Measurements from ENCODE around the gene GPBP1L1.
"Not testable (repeated sequence)": the region's sequence is repeated elsewhere in the genome, so short reads cannot be mapped to it uniquely, and the experiment has no call there.

GPBP1L1 gene

DNA sequence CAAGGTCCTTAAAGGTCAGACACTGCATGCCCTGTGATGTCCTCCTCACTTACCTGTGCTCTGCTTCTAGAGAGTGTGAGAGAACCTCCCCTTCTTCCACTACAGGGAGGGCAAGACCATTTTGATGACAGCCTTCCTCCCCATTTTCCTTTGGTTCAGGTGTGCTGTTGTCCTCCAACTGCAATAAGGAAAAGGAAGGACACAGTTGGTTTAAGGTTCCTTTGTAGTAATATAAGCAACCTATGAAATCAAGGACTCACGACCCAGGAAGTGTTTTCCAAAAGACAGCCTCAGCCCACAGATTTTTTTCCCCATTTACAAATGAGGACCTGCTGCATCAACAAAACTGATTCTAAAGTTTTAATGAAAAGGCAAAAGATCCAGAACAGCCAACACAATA is 55.9 kb downstream of the GPBP1L1 start:
- no peak for DNase-seq

DNA sequence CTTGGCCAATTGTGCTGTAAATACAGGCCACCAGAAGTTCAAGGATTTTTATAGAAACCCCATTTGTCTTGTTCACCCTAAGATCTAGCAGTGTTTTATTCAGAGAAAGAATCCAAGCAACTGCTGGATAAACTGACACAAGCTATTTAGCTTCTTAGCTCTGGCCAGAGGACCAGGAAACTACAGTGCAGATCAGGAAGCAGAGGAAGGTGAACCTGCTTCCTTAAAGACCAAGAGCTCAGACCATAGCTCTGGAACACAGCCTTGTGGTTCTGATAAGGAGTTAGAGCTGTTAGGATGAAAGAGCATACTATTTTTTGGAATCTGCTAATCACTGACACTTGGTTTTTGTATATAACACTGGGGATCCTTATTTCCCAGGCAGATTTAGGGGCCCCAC is 57.3 kb downstream of the GPBP1L1 start:
- DNase-seq, result no peak

DNA sequence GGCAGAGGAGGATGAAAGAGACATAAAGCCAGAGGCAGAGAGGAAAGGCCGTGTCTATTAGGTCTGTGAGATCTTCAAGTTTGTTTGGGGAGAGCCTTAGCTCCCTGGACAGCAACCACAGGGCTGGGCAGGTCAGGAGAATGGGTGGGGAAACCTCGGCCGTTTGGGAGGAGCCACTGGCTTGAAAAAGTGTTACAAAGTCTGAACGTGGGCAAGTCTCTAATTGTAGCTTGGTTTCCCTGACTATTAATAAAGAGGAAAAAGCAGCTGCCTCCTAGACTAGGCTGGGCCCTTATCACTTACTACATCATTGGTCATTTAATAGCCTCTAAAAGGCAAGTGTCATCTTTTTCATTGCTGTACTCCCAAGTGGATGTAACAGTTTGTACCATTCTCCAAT is 62.4 kb downstream of the GPBP1L1 start, which contains the start of gene CCDC17:
Gene CCDC17, minus strand, starts transcription at position 83 of the 400 bp plus-strand sequence. CDS start 145 bp downstream, outside the sequence.
- DNase-seq, result no peak

DNA sequence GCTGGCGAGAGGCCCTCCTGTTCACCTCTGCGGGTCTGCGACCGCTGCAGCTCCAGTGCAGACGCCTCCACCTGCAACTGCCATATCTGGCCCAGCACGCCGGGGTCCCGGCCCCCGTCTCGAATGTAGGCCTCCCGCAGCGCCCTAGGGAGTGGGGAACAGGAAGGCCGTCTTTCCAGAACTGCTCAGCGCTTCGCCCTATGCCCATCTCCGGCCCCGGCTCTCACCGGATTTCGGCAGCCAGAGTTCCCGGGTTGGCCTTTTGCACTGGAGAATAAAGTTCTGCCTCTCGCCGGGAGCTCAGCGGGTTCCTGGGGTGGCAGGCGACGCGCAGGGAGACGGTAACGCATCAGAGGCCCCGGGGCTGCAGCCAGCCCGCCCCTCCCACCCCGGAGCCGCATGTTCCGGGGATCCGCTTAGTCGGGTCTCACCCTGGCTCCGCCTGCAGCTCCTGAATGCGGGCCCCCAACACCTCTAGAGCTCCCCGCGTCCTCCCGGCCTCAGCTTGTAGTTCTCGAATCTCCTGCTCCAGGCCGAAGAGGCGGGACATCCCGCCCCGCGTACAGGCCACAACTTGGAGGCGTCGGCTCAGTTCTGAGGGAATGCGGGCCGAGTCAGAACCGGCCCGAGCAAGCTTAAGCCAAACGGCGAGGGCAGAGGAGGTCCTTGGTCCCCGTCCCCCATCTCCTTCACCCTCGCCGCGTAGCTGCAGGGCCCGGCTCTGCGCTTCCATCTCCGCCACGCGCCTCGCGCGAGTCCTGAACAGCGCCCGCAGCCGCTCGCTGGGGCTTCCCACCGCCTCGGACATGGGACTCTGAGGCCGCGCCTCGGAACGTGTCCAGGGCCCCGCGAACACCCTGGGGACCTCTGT is 63.6 kb downstream of the GPBP1L1 start:
- DNase-seq, result no peak

DNA sequence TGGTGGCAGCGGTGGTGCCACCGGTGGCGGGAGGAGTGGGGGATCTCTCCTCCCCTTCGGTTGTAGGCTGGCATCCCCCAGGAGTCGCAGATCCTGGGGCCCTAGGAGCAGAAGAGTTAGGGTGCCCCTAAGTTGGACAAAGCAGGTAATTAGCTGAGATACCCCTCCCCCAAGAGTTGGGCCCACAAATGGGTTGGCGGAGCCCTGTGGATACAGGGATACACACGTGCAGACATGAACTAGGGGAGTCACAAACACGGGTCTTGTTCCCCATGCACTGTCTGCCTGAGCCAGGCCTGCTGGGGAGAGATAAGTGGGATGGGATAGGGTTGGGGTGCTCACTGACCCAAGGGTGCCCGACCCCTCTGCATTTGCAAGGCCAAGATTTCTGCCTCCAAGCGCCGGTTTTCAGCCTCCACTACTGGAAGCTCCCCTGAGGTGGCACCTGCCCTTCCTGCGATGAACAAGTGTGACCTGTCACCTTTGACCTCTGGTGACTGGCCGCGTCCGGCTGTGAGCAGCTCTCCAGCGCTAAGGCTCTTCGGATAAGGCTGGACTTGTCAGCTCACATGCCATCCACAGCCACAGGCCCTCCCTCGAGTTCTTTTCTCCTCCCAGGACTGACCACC is 64.3 kb downstream of the GPBP1L1 start:
- DNase-seq, result no peak

DNA sequence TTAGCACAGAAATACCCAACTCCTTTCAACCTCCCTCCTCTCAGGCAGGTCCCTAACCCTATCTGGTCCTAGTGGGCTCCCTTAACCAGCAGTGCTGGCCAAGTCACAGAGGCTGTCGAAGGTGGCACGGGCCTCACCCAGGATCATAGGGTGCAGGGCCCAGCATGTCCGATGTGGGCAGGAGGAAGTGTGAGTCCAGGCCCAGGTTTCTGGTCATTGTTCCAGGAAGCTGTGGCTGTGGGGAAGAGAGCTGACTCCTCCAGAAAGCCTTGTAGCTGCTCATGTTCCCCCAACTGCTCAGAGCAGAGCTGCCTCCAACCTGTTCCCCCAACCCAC is 64.9 kb downstream of the GPBP1L1 start:
- no peak for DNase-seq

DNA sequence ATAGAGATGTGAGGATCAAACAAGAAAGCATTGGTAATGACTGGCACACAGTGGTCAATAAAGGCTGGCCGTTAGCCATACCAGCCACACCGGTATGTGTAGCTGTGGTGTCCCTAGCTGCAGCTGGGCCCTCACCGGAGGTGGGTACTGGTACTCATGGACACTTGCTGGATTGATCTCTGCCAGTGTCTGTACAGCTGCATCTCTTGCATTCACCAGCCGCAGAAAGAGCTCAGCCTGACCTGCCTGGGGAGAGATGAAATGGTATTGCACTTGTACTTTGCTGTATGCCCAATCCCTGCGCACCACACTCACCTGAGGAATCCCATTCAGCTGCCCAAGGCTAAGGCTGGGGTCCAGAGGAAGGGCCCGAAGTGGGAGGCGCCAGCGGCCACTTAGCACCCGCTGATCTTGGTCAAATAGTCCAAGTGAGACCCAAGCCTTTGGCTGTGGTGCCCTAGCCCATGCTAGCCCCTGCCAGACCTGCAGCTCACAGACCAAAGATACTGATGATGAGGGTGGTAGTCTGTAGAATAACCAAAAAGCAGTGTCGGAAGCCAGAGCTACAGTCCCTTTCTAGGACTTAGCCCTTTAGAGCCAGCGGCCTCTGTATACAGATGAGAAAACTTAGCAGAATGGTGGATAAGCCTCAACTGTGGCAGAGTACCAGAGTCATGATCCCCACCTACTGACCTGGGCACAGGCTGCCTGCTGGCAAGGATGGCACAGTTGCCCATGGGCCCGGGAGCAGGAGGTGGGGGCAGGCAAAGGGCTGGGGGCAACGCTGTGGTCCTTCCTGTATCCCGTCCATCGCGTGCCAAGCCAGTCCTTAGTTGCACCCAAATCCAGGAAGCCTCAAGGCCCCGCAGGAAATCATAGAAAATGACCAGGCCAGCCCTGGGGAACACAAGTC is 65.5 kb downstream of the GPBP1L1 start:
- no peak for DNase-seq

DNA sequence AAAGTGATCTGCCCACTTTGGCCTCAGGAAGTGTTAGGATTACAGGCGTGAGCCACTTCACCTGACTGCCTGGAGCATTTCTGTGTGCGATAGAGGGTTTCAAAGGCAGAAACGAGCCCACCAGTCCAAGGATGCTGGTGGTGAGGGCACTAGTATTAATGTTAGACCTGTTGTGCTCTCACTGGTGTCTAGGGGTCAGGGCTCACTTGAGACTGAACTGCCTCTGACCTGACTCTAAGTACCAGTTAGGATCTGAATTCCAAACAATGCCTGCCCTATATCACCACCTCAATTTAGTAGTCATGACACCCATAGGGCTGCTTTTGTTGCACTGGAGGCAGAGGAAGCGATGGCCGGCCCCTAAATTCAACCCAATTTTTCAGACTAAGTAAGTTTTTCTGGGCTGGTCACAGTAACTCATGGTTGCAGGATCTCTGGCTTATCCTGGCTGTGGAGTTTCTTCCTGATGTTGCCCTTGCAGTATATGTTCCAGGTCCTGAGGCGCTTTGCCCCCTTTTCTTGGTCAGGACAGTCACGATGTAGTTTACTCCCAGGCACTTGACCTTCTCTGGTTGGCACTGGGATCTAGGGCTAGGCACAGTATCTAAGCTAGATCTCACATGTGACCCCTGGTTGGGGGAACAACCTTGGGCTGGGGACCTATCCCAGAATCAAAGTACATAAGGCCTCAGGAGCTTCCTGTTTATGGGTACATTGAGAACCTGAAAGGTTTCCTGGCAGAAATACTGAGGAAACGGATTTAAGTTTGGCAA is 67.0 kb downstream of the GPBP1L1 start:
- no peak for DNase-seq

DNA sequence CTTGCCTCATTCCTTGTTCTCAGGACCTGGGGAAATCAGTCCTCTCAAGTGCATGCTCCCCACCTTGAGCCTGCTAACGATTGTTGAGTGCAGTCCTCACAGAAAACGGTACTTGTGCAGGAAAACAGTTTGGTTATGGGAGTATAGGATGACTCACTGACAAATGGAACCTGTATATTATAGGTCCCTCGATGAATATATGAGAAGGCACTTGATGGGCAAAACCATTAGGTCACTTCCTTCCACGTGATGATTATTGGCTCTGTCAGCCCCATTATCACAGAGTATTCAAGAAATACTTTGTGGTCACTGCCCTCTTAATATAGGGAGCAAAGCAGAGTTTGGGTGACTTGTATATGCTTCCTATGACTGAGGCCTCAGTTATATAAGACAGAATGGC is 68.7 kb downstream of the GPBP1L1 start:
- DNase-seq, result no peak

DNA sequence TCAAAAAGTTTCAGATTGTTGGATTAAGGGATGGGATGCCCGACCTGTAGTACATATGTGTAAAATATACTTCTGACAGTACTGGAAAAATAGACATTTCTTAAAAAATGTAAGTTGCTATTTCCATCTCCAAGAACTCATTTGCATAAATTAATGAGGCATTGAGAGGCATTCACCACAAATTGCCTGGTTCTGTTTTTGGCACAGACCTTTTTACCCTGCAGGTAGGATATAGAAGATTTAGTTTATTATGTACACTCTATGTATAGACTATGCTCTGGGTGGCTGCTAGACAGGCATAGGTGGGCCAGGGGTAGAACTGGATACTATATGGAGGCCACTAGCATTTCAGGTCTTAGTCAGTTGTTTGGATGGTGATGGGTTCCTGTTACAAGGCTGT is 70.4 kb downstream of the GPBP1L1 start:
- no peak for DNase-seq

DNA sequence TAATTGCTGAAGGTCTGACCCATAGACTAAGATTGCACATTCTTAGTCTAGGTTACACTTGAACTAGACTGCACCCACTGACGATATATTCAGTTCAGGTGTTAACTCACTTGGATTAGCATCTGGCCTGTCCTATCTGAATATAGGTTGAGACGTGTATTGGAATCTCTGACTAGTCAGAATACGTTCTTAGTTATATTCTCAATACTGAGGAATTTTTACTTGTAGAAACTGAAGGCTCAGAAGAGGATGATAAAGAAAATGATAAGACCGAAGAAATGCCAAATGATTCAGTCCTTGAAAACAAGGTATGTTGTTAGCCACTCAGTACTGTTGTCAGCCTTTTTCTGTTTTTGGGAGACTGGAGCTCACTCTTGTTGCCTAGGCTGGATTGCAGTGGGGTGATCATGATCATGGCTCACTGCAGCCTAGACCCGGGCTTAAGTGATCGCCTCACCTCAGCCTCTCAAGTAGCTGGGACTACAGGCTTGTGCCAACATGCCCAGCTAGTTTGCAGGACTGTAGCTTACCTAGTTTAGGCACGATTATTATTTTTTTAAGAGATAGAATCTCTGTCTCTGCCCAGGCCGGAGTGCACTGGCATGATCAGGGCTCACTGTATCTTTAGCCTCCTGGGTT is 73.3 kb downstream of the GPBP1L1 start:
- DNase-seq, result no peak

DNA sequence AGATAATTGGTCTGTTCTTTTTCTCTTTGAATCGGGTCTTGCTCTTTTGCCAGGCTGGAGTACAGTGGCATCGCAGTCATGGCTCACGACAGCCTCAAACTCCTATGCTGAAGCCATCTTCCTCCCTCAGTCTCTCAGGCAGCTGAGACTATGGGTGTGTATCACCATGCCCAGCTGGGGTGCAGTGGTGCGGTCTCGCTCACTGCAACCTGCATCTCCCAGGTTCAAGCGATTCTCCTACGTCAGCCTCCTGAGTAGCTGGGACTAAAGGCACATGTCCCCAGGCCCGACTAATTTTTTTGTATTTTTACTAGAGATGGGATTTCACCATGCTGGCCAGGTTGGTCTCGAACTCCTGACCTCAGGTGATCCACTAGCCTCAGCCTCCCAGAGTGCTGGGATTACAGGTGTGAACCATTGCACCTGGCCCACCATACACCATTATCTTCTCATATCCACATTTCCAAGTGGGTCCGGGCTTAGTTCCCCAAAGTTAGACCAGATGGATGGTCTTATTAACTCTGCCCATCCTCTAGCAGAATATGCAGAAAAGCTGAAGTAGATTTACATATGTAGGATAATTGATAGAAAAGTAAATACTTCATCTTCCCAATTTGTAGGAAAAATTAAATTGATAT is 75.6 kb downstream of the GPBP1L1 start:
- no peak for DNase-seq

DNA sequence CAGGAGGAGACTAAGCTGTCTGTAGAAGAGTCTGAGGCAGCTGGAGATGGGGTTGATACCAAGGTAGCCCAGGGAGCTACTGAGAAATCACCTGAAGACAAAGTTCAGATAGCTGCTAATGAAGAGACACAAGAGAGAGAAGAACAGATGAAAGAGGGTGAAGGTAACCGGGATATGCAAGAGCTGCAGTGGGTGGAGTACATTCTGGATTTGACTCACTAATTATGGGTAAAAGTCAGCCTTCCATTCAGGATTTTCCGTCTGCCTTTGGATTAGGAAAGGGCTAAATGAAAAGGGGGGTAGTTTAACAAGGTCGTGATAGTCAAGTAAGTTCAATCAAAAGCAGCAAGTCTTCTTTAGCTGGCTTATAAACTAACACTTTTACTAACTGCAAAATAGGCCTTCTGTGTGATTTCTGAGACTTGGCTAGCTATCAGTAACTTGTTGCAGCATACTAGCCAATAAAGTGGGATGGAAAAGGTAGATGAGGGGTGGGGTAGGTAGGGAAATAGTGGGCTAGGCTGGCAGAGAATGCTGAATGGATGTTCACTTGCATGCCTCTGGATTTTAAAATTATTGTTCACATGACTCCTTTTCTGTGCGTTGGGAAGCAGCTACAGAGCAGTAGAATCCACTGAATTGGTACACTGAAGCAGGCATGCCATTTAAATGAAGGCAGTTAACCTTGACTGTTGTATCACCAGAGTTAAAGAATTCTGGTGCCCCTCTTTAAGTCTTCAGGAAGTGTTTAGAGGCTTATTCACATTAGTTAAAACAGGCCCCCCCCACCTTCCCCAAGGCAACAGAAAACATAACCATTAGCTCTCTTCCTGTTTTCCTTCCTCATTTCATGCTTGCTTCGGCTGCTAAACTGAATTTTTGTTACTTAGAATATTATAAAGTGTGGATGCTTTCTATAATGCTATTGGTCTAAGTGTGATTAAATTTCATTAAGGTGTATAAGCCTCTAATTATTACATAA is 77.9 kb downstream of the GPBP1L1 start:
- no peak for DNase-seq

DNA sequence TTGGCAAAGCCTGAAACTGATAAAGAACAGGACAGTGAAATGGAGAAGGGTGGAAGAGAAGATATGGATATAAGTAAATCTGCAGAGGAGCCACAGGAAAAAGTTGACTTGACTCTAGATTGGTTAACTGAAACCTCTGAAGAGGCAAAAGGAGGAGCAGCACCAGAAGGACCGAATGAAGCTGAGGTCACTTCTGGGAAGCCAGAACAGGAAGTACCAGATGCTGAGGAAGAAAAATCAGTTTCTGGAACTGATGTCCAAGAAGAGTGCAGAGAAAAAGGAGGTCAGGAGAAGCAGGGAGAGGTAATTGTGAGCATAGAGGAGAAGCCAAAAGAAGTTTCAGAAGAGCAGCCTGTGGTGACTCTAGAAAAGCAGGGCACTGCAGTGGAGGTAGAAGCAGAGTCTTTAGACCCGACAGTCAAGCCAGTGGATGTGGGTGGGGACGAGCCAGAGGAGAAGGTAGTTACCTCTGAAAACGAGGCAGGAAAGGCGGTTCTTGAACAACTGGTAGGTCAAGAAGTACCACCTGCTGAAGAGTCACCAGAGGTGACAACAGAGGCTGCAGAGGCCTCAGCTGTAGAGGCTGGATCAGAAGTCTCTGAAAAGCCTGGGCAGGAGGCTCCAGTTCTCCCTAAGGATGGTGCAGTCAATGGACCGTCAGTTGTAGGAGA is 78.8 kb downstream of the GPBP1L1 start:
- no peak for DNase-seq

DNA sequence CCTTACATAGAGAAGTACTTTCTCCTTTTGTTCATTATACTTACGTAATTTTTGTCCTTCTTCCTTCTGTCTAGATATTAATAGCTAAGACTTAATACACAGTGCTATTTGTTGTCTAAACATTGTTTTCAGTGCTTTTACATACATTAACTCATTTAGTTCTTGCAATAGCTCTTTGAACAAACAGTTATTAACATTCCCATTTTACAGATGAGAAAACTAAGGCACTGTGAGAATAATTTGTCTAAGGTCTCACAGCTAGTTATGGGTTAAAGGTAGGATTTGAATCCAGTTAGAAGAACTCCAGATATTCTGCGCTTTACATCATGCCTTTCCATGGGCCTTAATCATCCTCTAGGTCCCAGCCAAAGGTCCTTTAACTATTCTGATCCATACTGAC is 82.1 kb downstream of the GPBP1L1 start:
- DNase-seq, result no peak

DNA sequence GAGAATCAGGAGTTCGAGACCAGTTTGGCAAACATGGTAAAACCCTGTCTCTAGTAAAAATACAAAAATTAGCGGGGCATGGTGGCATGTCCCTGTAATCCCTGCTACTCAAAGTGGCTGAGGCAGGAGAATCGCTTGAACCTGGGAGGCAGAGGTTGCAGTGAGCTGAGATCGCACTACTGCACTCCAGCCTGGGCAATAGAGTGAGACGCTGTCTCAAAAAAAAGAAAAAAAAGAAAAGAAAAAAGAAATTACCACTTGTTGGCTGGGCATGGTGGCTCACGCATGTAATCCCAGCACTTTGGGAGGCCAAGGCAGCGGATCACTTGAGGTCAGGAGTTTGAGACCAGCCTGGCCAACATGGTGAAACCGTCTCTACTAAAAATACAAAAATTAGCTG is 89.6 kb downstream of the GPBP1L1 start:
- not testable (repeated sequence) for DNase-seq

DNA sequence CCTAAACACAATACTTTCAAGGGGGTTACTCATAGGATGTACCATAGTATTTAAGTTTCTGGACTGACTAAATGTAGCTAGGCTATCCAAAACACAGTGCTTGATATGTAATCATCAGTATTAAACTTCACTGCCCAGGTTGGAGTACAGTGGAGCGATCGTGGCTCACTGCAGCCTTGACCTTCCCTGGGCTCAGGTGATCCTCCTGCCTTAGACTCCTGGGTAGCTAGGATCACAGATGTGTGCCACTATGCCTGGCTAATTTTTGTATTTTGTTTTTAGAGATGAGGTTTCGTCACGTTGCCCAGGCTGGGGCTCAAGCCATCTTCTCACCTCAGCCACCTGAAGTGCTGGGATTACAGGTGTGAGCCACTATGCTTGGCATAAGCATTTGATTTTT is 91.9 kb downstream of the GPBP1L1 start:
- DNase-seq, result no peak

DNA sequence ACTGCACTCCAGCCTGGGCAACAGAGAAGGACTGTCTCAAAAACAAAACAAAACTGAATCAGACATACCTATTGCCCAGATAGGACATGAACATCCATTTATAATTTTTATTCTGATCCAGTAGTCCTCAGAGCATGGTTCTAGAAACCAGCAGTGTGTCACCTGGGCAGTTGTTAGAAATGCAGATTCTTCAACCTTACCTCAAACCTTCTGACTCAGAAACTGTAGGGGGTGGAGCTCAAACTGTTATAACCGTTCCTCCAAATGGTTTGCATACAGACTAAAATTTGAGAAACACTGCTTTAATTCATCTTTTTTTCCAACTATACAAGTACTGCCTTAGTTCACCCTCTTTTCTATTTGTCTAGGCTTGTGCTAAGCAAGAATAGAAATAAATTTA is 96.5 kb downstream of the GPBP1L1 start:
- no peak for DNase-seq

DNA sequence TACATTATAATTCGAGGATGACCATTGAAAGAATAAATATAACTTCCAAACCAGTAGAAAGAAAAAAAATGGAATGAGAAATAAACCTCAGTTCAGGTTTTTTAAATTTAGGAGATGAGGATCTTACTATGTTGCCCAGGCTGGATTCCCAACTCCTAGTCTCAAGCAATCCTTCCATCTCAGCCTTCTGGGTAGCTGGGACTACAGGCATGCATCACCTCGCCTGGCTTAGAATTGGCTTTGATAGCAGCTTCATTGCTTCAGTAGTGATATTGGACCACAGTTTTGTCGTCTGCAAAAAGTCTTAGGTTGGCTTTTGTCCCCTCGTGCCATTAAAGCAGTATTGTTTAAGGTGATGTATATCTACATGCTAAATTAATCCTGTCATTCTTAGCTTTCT is 99.6 kb downstream of the GPBP1L1 start:
- DNase-seq, result no peak

Measured in activated CD4-positive, alpha-beta T cell treated with anti-CD3 and anti-CD28 coated beads, Interleukin-2, amount 50 U/mL, for 48 hours (primary cell).